HCT116 (cell line): Measurements from ENCODE around the gene DCAF5. TPM values are rescaled to one million over a fixed set of nuclear protein-coding genes. Genes with fewer than 3 reads are reported as not detected.

Experiments
- ATAC-seq: fragments of 200-7000 bp; cut with Tn5 transposase; 2 replicates; pipeline ENCODE4 v1.9.1; 2020; ENCODE audit warnings: mild to moderate bottlenecking, moderate library complexity
- BruUV-seq: library from RNA; stranded (reverse); fragments of 400-500 nt; replicated peaks from 2 replicates; lab custom pipeline; 2021; lab: Mats Ljungman, UMichigan
- CTCF ChIA-PET: fragments of 300-600 bp; sonication (Branson Sonifier 250); formaldehyde crosslinking; loops from one replicate; lab custom pipeline; 2021; ENCODE audit warnings: antibody characterized with exemption; lab: Charles Lee
- POLR2A ChIA-PET: fragments of 300-600, 350-600 bp; sonication (Branson Sonifier 250); formaldehyde crosslinking; loops from one replicate; lab custom pipeline; 2021; ENCODE audit warnings: antibody characterized with exemption; lab: Charles Lee
- RAD21 ChIA-PET, 2 experiments: fragments of 300-600 bp; sonication (Branson Sonifier 250); formaldehyde crosslinking; loops; one replicate each; lab custom pipeline; 2023; ENCODE audit warnings: low total read pairs in 2 of 2; ENCODE audit not compliant: uncharacterized antibody in 2 of 2, unreplicated experiment in 2 of 2, low non-redundant PET in 1 of 2; lab: Charles Lee
- DNase-seq: peaks from one replicate; pipeline ENCODE4 v3.0.0-alpha.2; 2010; ENCODE audit warnings: low read depth, low spot score
- H2AFZ ChIP-seq: fragments of 200-600 bp; shearing (Covaris generic), sonication (generic); 2 replicates; pipeline ENCODE4 v1.6.1; 2017; ENCODE audit warnings: low read depth, mixed run types, mixed read lengths, antibody characterized with exemption, low read length; ENCODE audit not compliant: poor library complexity, severe bottlenecking
- H3K27ac ChIP-seq: 2 replicates; pipeline ENCODE4 v1.5.1; 2012; ENCODE audit warnings: low read depth, low read length
- H3K27me3 ChIP-seq: fragments of 200-600 bp; sonication (generic); 2 replicates; pipeline ENCODE4 v1.6.1; 2016; ENCODE audit warnings: mixed run types, low read length, mixed read lengths; ENCODE audit not compliant: insufficient read depth
- H3K36me3 ChIP-seq, 2 experiments: fragments of 200-500 bp in 1 of 2; fragments of 200-600 bp in 1 of 2; sonication (Bioruptor generic) in 1 of 2; sonication (generic) in 1 of 2; 2 replicates each; pipeline versions ENCODE4 v1.5.1 to v1.6.1; 2014 to 2016; ENCODE audit warnings: low read length in 2 of 2, inconsistent platforms in 1 of 2, mixed read lengths in 1 of 2, mixed run types in 1 of 2; ENCODE audit not compliant: insufficient read depth in 2 of 2, control insufficient read depth in 1 of 2
- H3K4me1 ChIP-seq, 2 experiments: fragments of 200-600 bp in 1 of 2; sonication (generic) in 1 of 2; 2 replicates each; pipeline versions ENCODE4 v1.5.1 to v1.6.1; 2012 to 2017; ENCODE audit warnings: low read length in 2 of 2, inconsistent platforms in 1 of 2, mild to moderate bottlenecking in 1 of 2, mixed read lengths in 1 of 2, mixed run types in 1 of 2, moderate library complexity in 1 of 2; ENCODE audit not compliant: insufficient read depth in 2 of 2, control insufficient read depth in 1 of 2
- H3K4me2 ChIP-seq: fragments of 200-600 bp; sonication (generic); 2 replicates; pipeline ENCODE4 v1.6.1; 2017; ENCODE audit warnings: mixed run types, low read length, mixed read lengths
- H3K4me3 ChIP-seq, 2 experiments: fragments of 200-600 bp in 1 of 2; sonication (generic) in 1 of 2; replicated peaks in 1 of 2; 2 replicates each; pipeline ENCODE4 v1.5.1; 2011 to 2016; ENCODE audit warnings: low read length in 2 of 2, control low read depth in 1 of 2, low read depth in 1 of 2, mild to moderate bottlenecking in 1 of 2, mixed read lengths in 1 of 2, mixed run types in 1 of 2
- H3K79me2 ChIP-seq: fragments of 200-600 bp; sonication (generic); 2 replicates; pipeline ENCODE4 v1.6.1; 2017; ENCODE audit warnings: mild to moderate bottlenecking, mixed run types, low read length, moderate library complexity, mixed read lengths; ENCODE audit not compliant: insufficient read depth
- H3K9ac ChIP-seq: fragments of 200-600 bp; sonication (generic); 2 replicates; pipeline ENCODE4 v1.6.1; 2016; ENCODE audit warnings: low read length, mixed read lengths
- H3K9me2 ChIP-seq: fragments of 200-600 bp; sonication (generic), shearing (Covaris generic); 2 replicates; pipeline ENCODE4 v1.6.1; 2017; ENCODE audit warnings: mixed run types, mild to moderate bottlenecking, moderate library complexity; ENCODE audit not compliant: insufficient read depth
- H3K9me3 ChIP-seq, 2 experiments: fragments of 200-500 bp in 1 of 2; fragments of 200-600 bp in 1 of 2; sonication (Bioruptor generic) in 1 of 2; sonication (generic) in 1 of 2; 2 replicates each; pipeline ENCODE4 v1.6.1; 2014 to 2017; ENCODE audit warnings: low read length in 2 of 2, mixed read lengths in 2 of 2, inconsistent platforms in 1 of 2, low read depth in 1 of 2, mild to moderate bottlenecking in 1 of 2, mixed run types in 1 of 2, moderate library complexity in 1 of 2; ENCODE audit not compliant: control insufficient read depth in 1 of 2, insufficient read depth in 1 of 2
- H4K20me1 ChIP-seq: fragments of 200-600 bp; sonication (generic), shearing (Covaris generic); 2 replicates; pipeline ENCODE4 v1.6.1; 2017; ENCODE audit warnings: mixed run types, mild to moderate bottlenecking, moderate library complexity; ENCODE audit not compliant: insufficient read depth
- CTCF ChIP-seq, 3 experiments: fragments of 200-600 bp in 1 of 3; sonication (generic) in 1 of 3; IDR thresholded peaks in 2 of 3; conservative IDR thresholded peaks in 1 of 3; 2 replicates each; pipeline ENCODE4 v1.5.1; 2012 to 2017; ENCODE audit warnings: low read depth in 2 of 3, low read length in 2 of 3, antibody characterized with exemption in 1 of 3, borderline replicate concordance in 1 of 3, control low read depth in 1 of 3, mild to moderate bottlenecking in 1 of 3, mixed read lengths in 1 of 3, mixed run types in 1 of 3, moderate library complexity in 1 of 3; ENCODE audit not compliant: insufficient read depth in 1 of 3
- EZH2 ChIP-seq: fragments of 200-600 bp; sonication (generic); IDR thresholded peaks from 2 replicates; pipeline ENCODE4 v1.6.1; 2017; ENCODE audit warnings: antibody characterized with exemption, mixed run types
- JUND ChIP-seq: IDR thresholded peaks from 2 replicates; pipeline ENCODE4 v1.6.1; 2012
- POLR2AphosphoS5 ChIP-seq: IDR thresholded peaks from 2 replicates; pipeline ENCODE4 v1.6.1; 2011; ENCODE audit warnings: mild to moderate bottlenecking, low read depth, low read length, moderate library complexity
- SP1 ChIP-seq: IDR thresholded peaks from 2 replicates; pipeline ENCODE4 v1.6.1; 2012; ENCODE audit warnings: low read depth
- ZFX ChIP-seq: fragments of 450-650 bp; IDR thresholded peaks from 2 replicates; pipeline ENCODE4 v1.6.1; 2017
- intact Hi-C: fragments of 100-400 bp; cut with micrococcal nuclease; formaldehyde crosslinking; loops from 2 replicates; pipeline ENCODE4 v1.10.0; 2022
- total RNA-seq: library from RNA; stranded (reverse); gene quantifications from one replicate; pipeline ENCODE4 v1.2.1, GENCODE V29; 2021; ENCODE audit not compliant: unreplicated experiment

DCAF5 gene
- total RNA-seq, 1 experiment from 2014 or later = 27.1 TPM

GRCh38 chr14:69153873-69154270 is 953 bp upstream of the DCAF5 start:
- Histone ChIP-seq H3K79me2 (peaks cover 32% of the 10 kb centered on the region), H3K36me3 (0 out of 4 replicates have a peak, but pooled peaks cover 3% of the 10 kb centered on the region in 2 experiments), H3K4me1 (peaks cover 22 to 29% of the 10 kb centered on the region in 2 experiments), H3K9me3 (no peaks in the 10 kb centered on the region), H3K4me3 (peak overlapping the region; percentile 82 to 83), H4K20me1 (no peaks in the 10 kb centered on the region), H3K27me3 (no peaks in the 10 kb centered on the region), H3K9me2 (no peaks in the 10 kb centered on the region), H3K9ac (peak overlapping the region; percentile 77), H2AFZ (peak overlapping the region; percentile 1), H3K27ac (peak overlapping the region; percentile 89), H3K4me2 (peak overlapping the region; percentile 90)
- ChIA-PET CTCF (interaction anchor here (1.1 kb wide), 1 partner anchor 24 kb away, joined by 3 read pairs; no protein-coding TSS in a partner anchor), RAD21 (no interaction called here), POLR2A (no interaction called here)
- BruUV-seq = TSS peak; percentile 85
- DNase-seq (no peak), ATAC-seq (no peak)
- TF ChIP-seq SP1 (no peak), ZFX (no peak), JUND (no peak), POLR2AphosphoS5 (no peak), CTCF (IDR thresholded peaks at IDR 0.05 in 2 of 3, conservative IDR thresholded peaks at IDR 0.05 in 1 of 3; ENCODE audit: borderline replicate concordance in 1 of 3, insufficient read depth in 1 of 3, low read depth in 2 of 3, low read length in 2 of 3) (no peak), EZH2 (no peak)
- intact Hi-C loops = loop anchor here (2.0 kb wide), 1 partner anchor 37 kb away; the partner anchor contains the start of gene EXD2
